GM19351 (cell line): ENCODE measurements around the gene GJA1.
"Not testable (repeated sequence)": the region's sequence is repeated elsewhere in the genome, so short reads cannot be mapped to it uniquely, and the experiment has no call there.

Experiments used
- ATAC-seq: cut with Tn5 transposase; IDR thresholded peaks from one replicate; pipeline ENCODE4 v1.9.1; 2021; ENCODE audit warnings: mild to moderate bottlenecking, moderate library complexity; ENCODE audit not compliant: unreplicated experiment

Gene GJA1

GRCh38 chr6:121436960-121437850 is 1.8 kb downstream of the GJA1 start:
- no peak for ATAC-seq

- no peak for ATAC-seq
Observed at GRCh38 chr6:121437851-121438651, 2.6 kb downstream of the GJA1 start.

- ATAC-seq: no peak
Observed at GRCh38 chr6:121438869-121439268, 3.4 kb downstream of the GJA1 start.

GRCh38 chr6:121439475-121439874 is 4.0 kb downstream of the GJA1 start:
- ATAC-seq: no peak

GRCh38 chr6:121439926-121440325 is 4.5 kb downstream of the GJA1 start:
- ATAC-seq: no peak

- ATAC-seq: no peak
Observed at GRCh38 chr6:121441477-121441876, 6.0 kb downstream of the GJA1 start.

- no peak for ATAC-seq
Observed at GRCh38 chr6:121442576-121442975, 7.1 kb downstream of the GJA1 start.

- ATAC-seq: no peak
Observed at GRCh38 chr6:121443971-121444541, 8.6 kb downstream of the GJA1 start.

GRCh38 chr6:121446705-121447104 is 11.3 kb downstream of the GJA1 start:
- ATAC-seq: not testable (repeated sequence)

- ATAC-seq: not testable (repeated sequence)
Observed at GRCh38 chr6:121447746-121448145, 12.3 kb downstream of the GJA1 start.

- not testable (repeated sequence) for ATAC-seq
Observed at GRCh38 chr6:121448528-121448927, 13.1 kb downstream of the GJA1 start.

- ATAC-seq: no peak
Observed at GRCh38 chr6:121449331-121449730, 13.9 kb downstream of the GJA1 start.

GRCh38 chr6:121450242-121450641 is 14.8 kb downstream of the GJA1 start:
- ATAC-seq: no peak

- no peak for ATAC-seq
Observed at GRCh38 chr6:121451250-121451649, 15.8 kb downstream of the GJA1 start.

- no peak for ATAC-seq
Observed at GRCh38 chr6:121453191-121453590, 17.7 kb downstream of the GJA1 start.

GRCh38 chr6:121460170-121460569 is 24.7 kb downstream of the GJA1 start:
- ATAC-seq: peak; percentile 93

- no peak for ATAC-seq
Observed at GRCh38 chr6:121463087-121463486, 27.6 kb downstream of the GJA1 start.

- ATAC-seq: no peak
Observed at GRCh38 chr6:121465101-121465500, 29.7 kb downstream of the GJA1 start.

GRCh38 chr6:121479486-121480098 is 44.1 kb downstream of the GJA1 start:
- ATAC-seq: no peak

- ATAC-seq: no peak
Observed at GRCh38 chr6:121480099-121480713, 44.8 kb downstream of the GJA1 start.
